Retinal pigment epithelial cell (primary cell): ENCODE measurements around the gene BCAS1.

ENCODE experiments used
- DNase-seq: peaks from one replicate; pipeline ENCODE4 v3.0.0-alpha.2; 2010; ENCODE audit warnings: low read depth
- H3K4me3 ChIP-seq: 2 replicates; pipeline ENCODE4 v1.5.1; 2011; ENCODE audit warnings: mild to moderate bottlenecking, low read length, control low read depth, moderate library complexity
- TF ChIP-seq, protein P1 (sequence below): conservative IDR thresholded peaks from 2 replicates; pipeline ENCODE4 v1.5.1; 2011; ENCODE audit warnings: low read depth, low read length, control low read depth, inconsistent platforms

Gene BCAS1

GRCh38 chr20:53945478-53945877 lies 124.9 kb downstream of the BCAS1 start:
- no peak for DNase-seq
- TF ChIP-seq, protein P1, sequence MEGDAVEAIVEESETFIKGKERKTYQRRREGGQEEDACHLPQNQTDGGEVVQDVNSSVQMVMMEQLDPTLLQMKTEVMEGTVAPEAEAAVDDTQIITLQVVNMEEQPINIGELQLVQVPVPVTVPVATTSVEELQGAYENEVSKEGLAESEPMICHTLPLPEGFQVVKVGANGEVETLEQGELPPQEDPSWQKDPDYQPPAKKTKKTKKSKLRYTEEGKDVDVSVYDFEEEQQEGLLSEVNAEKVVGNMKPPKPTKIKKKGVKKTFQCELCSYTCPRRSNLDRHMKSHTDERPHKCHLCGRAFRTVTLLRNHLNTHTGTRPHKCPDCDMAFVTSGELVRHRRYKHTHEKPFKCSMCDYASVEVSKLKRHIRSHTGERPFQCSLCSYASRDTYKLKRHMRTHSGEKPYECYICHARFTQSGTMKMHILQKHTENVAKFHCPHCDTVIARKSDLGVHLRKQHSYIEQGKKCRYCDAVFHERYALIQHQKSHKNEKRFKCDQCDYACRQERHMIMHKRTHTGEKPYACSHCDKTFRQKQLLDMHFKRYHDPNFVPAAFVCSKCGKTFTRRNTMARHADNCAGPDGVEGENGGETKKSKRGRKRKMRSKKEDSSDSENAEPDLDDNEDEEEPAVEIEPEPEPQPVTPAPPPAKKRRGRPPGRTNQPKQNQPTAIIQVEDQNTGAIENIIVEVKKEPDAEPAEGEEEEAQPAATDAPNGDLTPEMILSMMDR: no peak
- H3K4me3 ChIP-seq: no peak overlapping the region

- TF ChIP-seq, protein P1: no peak
- H3K4me3 ChIP-seq: no peak overlapping the region
Observed at GRCh38 chr20:53944796-53945195, 125.6 kb downstream of the BCAS1 start.

DNA sequence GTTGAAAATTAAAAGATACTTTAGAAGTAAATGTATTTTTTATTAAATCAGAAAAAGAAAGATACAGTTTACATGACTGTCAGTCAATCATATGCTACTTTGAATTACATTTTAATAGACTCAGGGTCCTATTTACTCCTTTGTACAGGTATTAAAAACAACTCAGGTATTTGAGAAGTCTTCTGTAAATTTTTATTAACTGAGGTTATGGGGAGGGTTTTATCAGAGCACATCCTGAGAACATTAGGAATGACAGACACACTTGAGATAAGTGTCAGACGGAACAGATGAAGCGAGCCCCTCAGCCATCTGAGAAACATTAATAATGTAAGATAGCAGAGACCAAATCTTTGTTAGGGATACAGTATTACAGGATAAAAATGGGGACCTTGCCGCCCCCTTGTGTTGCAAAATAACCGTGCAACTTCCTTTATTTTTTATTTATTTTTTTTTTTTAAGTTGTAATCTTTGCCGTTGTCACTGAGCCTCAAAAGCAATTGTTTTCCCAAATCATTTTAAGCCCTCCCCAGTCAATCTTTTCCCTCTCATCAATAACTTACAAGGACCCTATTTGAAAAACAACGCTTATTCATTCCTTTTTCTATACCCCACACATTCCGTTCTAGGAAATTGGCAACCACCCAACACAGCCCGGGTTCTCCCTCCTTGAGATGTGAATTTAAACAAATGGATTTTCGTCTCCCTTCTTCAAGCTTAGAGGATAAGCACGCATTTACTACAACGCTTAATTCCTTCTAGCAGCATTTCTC lies 126.7 kb downstream of the BCAS1 start:
- peak overlapping the region; percentile 44 for H3K4me3 ChIP-seq
- DNase-seq: no peak
- TF ChIP-seq, protein P1: peak; percentile 63

More at GRCh38 chr20:53944796-53945195, 125.6 kb downstream of the BCAS1 start:
- DNase-seq: no peak

DNA sequence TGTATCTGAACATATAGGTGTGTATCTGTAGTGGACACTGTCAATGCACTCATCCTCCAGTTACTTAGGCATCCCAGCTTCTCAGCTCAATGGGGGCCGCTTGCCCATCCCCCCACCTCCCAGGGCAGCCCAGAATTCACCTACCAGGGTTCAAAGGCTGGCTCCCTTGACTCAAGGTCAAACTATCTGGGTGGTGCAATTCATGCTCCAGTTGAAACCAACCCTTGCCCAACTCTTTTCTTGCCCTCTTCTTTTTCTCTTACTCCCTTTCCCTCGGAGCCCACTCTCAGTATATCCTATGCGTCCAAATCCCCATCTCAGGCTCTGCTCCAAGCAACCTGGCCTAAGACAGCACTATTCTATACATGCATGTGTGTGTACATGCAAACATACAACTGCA lies 127.4 kb downstream of the BCAS1 start:
- DNase-seq: no peak
- TF ChIP-seq, protein P1: no peak
- H3K4me3 ChIP-seq: no peak overlapping the region

DNA sequence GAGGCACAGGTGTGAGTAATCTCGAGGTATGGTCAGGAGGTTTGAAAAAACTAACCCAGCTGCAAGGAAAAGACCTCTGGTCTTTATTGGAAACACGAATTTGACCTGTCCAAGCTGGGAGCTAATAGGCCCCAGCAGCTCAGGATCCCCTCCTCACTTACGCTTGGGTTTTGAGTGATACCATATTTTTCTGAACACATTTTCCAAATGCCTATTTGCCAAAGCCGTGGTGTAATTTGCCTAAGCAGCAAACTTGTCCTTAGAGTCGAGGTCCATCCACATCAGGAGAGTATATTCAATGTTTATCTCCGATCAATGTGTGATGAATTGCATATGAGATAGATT lies 128.0 kb downstream of the BCAS1 start:
- no peak for DNase-seq
- no peak overlapping the region for H3K4me3 ChIP-seq
- TF ChIP-seq, protein P1: no peak

- TF ChIP-seq, protein P1: no peak
- DNase-seq: no peak
- H3K4me3 ChIP-seq: no peak overlapping the region
Observed at GRCh38 chr20:53941680-53942471, 128.5 kb downstream of the BCAS1 start.
